NCI-H187 treated with DMSO at 0.1 percent for 48 hours (cell line): ENCODE measurements around the gene STARD3NL.
"Not testable (repeated sequence)": the region's sequence is repeated elsewhere in the genome, so short reads cannot be mapped to it uniquely, and the experiment has no call there.

ENCODE experiments used
- DNase-seq: peaks from one replicate; lab custom pipeline; 2025; lab: John Stamatoyannopoulos, UW

Gene STARD3NL, protein sequence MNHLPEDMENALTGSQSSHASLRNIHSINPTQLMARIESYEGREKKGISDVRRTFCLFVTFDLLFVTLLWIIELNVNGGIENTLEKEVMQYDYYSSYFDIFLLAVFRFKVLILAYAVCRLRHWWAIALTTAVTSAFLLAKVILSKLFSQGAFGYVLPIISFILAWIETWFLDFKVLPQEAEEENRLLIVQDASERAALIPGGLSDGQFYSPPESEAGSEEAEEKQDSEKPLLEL

DNA sequence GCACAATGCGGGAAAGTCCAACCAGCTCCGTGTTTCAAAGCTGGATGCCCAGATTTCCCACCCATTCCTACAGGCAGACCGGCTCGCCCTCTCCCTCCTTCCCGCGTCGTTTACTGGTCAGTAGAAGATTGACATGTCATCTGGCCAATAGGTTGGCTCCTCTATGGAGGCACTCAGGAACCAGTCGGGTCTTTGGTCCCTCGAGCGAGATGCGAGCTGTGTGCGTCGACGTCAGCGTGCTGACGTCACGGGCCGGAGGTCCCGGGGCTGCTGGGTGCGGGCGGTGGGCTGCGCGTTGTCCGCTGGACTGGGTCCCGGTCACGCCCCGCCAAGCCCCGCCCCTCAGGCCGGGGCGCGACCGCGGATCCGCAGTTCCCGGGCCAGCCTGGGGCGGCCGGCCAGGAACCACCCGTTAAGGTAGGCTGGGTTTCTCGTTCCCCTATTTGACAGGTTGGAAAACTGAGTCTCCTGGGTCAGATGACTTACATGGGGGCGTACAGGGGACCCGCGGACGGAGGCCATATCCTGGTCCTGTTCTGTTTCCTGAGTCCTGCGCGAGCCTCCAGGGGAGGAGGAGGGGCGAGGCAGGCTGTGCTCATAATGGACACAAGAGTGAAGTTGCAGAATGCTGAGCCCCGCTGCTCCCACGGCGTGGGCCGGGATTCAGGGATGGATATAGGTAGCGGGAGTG is at the start of gene STARD3NL:
TSS of gene STARD3NL (plus strand) at position 242 of the 691 bp plus-strand sequence. CDS start 29,260 bp downstream, outside the sequence.
- DNase-seq: peak; percentile 86

DNA sequence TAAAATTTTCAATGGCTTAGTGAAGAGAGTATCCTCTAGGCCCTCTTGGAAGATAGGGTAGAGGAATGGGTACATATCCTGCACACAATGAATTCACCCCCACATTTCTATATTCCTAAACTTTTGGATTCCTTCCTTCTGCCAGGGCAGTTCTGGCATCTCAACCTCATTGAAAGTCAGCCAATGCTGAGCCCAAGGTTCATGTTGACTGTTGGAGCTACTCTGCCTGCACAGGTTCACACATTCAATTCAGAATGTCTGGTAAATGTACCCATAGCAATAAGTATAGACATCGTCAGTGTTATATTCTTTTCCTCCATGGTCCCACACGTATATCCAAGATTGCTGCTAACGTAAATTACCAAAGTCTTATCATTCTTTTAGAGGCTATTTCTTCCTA is 48.9 kb upstream of the STARD3NL start:
- no peak for DNase-seq

DNA sequence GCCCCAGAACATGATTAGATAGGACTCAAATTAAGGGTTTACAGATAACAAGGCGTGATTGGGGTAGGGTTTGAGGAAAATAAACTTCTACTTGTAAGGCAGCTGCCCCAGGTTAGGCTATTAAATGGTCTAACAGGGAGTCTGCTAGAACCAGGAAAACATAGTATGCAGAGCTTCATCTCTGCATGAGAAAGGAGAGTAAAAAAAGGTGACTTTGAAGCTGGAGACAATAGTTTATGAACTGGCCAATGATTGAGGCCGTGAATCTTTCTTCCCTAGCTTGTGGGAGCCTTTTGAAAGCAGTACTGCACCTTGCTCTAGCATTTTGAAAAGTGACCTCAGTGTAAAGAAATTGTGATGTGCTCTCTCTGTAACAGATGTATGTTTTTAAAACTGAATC is 48.5 kb upstream of the STARD3NL start:
- no peak for DNase-seq

DNA sequence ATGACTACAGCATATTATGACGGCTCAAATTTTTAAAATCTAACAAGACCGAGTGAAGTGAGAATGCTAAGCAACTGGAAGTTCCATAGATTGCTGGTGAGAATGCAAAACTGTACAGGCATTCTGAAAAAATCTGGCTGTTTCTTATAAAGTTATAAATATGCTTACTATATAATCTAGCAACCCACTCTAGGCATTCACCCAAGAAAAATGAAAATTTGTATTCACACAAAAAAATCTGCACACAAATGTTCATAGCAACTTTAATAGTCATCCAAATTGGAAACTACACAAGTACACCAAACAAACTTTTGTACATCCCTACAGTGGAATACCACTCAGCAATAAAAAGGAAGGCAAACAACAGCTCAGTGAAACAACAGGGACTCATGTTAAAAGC is 39.9 kb upstream of the STARD3NL start:
- no peak for DNase-seq

DNA sequence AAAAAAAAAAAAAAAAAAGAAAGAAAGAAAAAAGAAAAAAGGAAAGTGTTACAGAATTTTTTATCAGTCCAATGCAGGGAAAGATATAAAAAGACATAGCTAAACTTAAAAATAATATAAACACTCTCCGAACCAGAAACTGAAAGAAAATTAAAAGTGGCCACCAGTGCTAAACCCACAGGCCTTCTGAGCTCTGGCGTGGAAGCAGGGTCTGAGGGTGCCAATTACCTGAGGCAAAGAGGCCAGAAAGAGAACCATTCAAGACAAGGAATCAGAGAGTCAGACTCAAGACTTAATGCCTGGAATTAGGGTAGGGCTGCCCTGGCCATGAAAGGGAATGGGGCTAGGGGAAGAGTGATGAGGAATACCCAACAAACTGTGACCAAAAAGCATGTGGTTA is 36.9 kb upstream of the STARD3NL start:
- DNase-seq: no peak

DNA sequence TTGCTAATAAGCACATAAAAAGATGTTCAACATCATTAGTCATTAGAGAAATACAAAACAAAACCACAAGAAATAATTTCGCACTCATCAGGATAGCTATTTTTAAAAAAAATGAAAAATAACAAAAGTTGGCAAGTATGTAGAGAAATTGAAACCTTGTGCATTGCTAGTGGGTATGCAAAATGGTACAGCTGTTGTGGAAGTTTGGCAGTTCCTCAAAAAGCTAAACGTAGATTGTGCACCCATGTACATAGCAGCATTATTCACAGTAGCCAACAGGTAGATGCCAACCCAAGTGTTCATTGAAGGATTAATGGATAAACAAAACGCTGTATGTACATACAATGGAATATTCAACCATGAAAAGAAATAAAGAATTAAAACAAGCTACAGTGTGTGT is 35.3 kb upstream of the STARD3NL start:
- no peak for DNase-seq

DNA sequence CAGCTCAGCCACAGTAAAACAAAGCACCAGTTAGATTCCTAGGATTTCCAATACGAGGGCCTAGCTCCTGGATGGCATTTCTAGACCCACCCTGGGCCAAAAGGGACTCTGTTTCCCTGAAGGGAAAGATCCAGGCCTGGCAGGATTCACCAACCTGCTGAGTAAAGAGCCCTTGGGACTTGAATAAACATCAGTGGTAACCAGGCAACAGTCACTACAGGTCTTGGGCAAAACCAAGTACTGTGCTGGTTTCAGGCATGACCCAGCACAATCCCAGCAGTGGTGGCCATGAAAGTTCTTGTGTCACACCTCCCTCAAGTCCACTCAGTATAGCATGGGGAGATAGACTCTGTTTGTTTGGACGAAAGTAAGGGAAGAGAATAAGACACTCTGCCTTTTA is 31.0 kb upstream of the STARD3NL start:
- DNase-seq: no peak

DNA sequence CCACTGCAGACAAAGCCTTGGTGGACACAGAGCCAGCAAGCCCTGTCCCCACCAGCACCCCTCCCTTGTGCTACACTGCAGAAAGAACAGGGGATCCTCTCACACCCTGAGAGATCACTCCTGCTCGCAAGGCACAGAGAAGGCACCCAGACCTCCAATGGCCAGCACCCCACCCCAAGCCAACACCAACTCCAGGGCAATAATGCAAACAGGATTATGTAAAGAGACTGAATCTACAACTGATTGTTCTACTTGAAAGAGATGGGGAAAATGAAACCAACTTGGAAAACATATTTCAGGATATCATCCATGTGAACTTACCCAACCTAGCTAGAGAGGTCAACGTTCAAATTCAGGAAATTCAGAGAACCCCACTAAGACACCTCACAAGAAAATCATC is 26.5 kb upstream of the STARD3NL start:
- DNase-seq: no peak

DNA sequence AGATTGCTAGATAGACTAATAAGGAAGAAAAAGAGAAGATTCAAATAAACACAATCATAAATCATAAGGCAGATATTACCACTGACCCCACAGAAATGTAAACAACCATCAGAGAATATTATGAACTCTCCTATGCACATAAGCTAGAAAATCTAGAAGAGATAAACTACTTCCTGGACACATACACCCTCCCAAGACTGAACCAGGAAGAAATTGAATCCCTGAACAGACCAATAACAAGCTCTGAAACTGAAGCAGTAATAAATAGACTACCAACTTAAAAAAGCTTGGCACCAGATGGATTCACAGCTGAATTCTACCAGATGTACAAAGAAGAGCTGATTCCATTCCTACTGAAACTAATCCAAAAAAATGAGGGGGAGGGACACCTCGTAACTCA is 24.5 kb upstream of the STARD3NL start:
- DNase-seq: no peak

DNA sequence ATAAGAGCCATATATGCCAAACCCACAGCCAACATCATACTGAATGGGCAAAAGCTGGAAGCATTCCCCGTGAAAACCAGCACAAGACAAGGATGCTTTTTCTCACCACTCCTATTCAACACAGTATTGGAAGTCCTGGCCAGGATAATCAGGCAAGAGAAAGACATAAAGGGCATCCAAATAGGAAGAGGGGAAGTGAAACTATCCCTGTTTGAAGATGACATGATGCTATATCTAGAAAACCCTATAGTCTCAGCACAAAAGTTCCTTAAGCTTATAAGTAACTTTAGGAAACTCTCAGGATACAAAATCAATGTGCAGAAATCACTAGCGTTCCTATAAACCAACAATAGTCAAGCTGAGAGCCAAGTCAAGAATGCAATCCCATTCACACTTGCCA is 23.8 kb upstream of the STARD3NL start:
- no peak for DNase-seq

DNA sequence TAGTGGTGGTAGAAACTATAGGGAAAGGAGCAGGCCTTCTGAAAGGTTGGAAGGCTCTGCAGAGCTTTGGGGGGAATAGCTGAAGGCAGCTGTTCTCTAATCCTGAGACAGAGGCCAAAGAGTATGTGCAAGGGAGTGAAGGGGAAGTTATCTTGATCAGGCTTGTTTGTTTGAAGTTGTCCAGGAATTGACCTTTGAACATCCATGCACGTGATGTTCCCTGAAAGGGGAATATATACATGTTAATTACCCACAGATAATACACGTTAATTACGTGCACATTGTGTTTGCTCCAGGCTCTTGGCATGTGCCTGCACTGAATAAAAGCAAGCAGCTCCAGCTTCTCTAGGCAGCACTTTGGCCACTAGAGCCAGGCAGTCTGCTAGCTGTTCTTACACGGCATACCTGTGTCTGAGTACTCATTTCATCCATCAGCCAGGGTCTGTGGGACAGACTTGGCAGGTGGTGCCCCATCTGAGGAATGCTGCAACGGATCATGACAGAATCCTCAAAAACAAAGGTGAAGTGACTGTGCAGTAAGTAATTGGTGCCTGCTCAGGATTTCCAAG is 18.0 kb upstream of the STARD3NL start:
- DNase-seq: no peak

DNA sequence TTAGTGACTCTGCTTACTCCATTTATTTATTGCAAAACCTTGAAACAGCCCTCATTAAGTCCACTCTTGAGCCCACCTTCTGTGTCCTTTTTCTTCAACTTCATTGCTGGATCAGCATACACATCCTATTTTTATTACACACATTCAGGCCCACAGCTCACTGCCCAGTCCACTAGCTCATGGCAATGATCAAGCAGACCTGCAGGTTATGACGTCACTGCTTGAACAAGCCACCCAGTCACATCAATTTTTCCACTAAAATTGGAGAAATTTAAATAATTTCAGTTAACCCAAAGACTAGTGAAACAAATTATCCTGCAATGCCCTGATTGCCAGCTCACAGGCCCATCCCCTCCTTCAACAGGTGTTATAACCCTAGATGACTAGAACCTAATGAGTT is 16.0 kb upstream of the STARD3NL start:
- DNase-seq: no peak

DNA sequence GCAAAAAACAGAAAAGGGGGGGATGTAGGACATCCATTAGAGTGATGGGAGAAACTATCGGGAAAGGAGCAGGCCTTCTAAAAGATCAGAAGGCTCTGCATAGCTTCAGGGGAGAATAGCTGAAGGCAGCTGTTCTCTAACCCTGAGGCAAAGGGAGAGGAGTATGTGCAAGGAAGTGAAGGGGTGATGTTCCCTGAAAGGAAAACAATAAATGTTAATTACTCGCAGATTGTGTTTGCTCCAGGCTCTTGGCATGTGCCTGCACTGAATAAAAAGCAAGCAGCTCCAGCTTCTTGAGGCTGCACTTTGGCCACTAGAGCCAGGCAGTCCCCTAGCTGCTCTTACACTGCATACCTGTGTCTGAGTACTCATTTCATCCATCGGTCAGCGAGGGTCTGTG is 14.4 kb upstream of the STARD3NL start:
- DNase-seq: no peak

DNA sequence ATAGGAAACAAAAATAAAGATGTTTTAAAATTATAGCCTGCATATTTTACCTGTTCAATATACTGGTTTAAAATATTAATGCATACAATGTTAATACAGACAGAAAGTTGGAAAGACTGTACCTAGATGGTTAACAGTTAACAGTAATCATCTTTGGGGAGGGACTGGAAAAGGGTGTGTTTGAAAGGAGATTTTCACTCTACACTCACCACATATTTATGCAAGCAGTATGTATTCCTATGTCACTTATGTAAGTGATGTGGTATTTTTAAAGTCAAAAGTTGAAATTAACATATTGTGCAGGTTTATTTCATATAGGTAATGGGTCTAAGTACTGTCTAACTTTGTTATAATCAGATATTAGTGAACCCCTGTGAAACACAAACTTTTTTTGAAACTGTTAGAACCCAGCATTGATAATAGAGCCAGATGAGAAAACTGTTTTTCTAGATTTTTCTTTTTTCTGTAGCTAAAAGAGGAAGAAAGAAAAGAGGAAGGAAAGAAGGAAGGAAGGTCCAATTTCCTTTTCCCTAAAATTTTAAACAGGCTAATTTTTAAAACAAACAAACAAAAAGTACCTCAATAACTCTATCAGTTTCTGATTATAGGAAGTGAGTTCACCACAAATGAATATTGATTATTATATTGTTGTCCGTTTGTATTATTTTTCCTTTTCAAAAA is 9.0 kb upstream of the STARD3NL start:
- DNase-seq: no peak

DNA sequence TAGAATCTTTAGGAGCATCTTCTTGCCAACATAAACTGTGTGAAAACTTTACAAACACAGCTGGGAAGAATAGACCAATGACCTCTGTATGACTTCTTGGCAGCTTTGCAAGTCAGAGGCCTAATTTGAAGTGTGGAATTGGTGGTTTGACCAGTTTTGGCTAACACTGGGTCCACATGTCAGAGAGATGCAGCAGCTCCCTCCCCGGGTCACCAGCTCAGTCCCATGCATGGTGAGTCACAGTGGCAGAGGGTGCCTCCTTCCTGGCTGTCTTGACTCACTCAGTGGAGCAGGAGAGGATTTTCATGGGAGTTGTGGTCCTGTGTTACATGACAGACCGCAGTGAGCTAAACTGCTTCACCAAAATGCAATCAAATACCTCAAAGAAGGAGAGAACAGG is 8.2 kb upstream of the STARD3NL start:
- no peak for DNase-seq

DNA sequence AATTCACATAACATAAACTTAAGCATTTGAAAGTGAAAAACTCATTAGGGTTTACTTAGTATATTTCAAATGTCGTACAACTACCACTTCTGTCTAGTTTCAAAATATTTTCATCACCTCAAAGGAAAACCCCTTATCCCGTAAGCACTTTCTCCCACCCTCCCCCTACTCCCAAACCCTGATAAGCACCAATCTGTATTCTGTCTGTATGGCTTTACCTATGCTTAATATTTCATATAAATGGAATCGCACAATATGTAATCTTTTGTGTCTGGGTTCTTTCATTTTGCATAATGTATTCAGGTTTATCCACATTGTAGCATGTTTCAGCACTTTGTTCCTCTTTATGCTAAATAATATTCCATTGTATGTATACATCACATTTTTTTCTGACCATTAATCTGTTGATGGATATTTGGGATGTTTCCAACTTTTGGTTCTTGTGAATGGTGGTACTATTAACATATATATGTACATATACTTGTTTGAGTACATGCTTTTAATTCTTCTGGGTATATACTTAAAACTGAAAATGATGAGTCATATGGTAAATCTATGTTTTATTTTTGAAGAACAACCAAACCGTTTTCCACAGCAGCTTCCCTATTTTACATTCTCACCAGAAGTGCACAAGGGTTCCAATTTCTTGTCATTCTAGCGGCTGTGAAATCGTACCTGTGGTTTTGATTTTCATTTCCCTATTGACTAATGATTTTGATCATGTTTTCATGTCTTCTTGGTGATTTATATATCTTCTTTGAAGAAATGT is 6.2 kb upstream of the STARD3NL start:
- no peak for DNase-seq

DNA sequence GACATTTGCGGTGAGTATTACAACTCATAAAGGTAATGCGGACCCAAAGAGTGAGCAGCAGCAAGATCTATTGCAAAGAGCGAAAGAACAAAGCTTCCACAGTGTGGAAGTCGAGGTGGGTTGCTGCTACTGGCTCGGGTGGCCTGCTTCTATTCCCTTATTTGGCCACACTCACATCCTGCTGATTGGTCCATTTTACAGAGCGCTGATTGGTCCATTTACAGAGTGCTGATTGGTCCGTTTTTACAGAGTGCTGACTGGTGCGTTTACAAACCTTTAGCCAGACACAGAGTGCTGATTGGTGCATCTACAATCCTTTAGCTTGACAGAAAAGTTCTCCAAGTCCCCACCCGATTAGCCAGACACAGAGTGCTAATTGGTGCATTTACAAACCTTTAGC is 2.5 kb upstream of the STARD3NL start:
- not testable (repeated sequence) for DNase-seq

DNA sequence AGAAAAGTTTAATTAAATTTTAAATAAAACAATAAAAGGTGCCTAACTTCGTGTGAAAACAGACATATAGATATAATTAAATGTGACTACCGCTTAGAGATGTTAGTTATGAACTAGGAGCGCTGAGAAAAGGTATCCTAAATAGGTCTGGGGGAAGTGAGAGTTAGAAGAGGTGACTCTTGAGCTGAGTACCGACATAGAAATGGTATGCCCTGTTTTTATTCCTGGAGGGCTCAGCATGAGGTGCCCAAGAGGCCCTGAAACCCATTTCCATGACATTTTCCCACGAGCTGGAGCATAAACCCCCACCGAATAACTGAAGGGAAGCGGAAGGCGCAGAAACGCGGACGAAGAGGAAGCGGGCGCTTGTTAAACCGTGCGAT is 433 bp upstream of the STARD3NL start:
- DNase-seq: no peak

DNA sequence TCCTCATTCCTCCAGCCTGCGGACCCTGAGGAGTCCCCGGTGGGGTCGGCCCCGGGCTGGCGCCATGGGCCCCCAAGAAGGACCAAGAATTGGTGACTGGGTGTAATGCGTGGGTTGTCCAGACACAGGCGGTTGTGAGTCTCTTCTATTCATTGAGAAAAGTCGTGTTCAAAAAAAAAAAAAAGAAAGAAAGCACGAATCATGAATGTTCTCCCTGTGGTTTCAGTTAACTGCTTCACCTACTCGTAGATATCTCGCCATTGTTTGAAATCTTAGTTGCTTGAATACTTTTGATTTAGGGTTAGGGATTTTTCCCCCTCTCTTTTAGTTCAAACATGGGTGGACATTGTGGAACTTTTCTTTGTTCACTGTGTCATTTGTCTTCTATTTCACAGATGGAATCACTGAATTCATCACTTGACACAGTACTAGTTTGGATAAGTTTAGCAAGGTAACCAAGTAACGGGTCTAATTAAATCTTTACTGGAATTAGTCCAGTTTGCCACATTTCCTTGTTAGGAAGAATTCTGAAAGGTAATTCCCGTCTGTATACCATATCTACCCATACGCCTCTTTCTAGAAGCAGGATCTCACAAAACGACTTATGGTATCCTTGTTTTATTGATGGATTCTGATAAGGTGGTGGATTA is 775 bp downstream of the STARD3NL start:
- DNase-seq: no peak

DNA sequence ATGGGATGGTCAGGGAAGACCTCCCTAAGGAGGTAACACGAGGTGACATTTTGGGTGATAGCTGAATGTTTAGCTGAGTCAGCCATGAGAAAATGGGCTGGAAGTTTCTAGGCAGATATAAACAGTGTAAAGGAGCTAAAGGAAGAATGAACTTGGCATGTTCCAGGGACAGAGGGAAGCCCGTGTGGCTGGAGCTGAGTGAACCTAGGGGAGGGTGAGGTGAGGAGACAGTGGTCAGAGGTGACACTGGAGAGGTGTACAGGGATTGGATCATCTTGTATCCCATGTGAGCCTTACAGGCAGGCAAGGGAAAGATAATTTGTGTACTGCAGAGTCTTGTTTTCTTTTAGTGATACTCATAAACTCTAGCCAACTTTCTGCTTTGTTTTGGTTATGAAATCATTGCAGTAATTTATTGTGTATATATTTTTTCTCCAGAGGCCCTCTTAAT is 1.8 kb downstream of the STARD3NL start:
- no peak for DNase-seq

DNA sequence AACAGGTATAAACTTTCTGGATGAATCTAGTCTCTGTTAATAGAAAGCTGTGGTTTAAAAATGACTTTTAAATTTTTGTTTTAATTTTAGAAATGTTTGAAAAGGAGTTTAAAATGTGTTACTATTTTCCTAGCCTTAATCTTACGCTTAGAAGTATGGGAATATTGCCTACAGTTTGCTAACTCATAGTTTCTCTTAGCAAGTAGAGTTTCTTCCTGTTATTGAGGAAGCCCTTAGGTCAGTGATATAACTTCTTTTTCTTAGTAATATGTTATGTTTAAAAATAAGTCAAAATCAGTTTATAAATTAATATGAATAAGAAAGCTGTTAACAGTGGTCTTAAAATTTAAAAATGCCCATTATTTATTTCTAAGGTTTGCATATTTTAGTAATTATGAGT is 3.1 kb downstream of the STARD3NL start:
- DNase-seq: no peak

DNA sequence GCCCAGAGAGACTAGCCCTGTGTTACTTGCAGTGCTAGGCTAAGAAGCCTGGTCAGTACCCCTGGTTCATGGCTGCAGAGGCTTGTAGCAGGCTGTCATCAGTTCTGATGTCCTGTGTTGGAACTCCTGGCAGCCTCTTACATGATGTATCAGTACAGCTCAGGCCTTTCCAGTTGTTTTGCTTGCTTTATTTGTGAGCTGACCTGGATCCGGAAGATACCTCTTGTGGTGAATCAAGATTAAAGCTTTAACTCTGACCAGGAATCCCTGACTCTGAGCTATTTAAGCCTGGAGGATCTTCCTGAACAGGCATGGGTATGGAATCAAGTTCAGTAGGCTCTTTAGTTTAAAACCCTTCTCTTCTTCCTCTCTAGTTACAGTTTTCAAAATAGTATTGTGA is 4.4 kb downstream of the STARD3NL start:
- DNase-seq: no peak
